ENCODE results near the gene ST6GAL1.
"Not testable (repeated sequence)": the region's sequence is repeated elsewhere in the genome, so short reads cannot be mapped to it uniquely, and the experiment has no call there.

Gene ST6GAL1

GRCh38 chr3:186994000-186994955 is 64.0 kb downstream of the ST6GAL1 start:
- DNase-seq (ENCODE audit: low spot score): no peak

- no peak for DNase-seq (ENCODE audit: low spot score)
Measured at GRCh38 chr3:186996356-186996755, 66.0 kb downstream of the ST6GAL1 start.

- no peak for DNase-seq (ENCODE audit: low spot score)
Measured at GRCh38 chr3:186997061-186997460, 66.7 kb downstream of the ST6GAL1 start.

- no peak for DNase-seq (ENCODE audit: low spot score)
Measured at GRCh38 chr3:186997473-186997939, 67.2 kb downstream of the ST6GAL1 start.

GRCh38 chr3:186998937-186999368 is 68.6 kb downstream of the ST6GAL1 start:
- DNase-seq (ENCODE audit: low spot score): no peak

GRCh38 chr3:187000711-187001151 is 70.4 kb downstream of the ST6GAL1 start:
- no peak for DNase-seq (ENCODE audit: low spot score)

GRCh38 chr3:187002915-187003314 is 72.6 kb downstream of the ST6GAL1 start:
- DNase-seq (ENCODE audit: low spot score): no peak

GRCh38 chr3:187005827-187006481 is 75.6 kb downstream of the ST6GAL1 start:
- DNase-seq (ENCODE audit: low spot score): peak; percentile 29

GRCh38 chr3:187006864-187007630 is 76.7 kb downstream of the ST6GAL1 start:
- peak; percentile 46 for DNase-seq (ENCODE audit: low spot score)

- DNase-seq (ENCODE audit: low spot score): not testable (repeated sequence)
Measured at GRCh38 chr3:187010382-187010781, 80.1 kb downstream of the ST6GAL1 start.

GRCh38 chr3:187011915-187012314 is 81.6 kb downstream of the ST6GAL1 start:
- no peak for DNase-seq (ENCODE audit: low spot score)

GRCh38 chr3:187012609-187013051 is 82.3 kb downstream of the ST6GAL1 start:
- DNase-seq (ENCODE audit: low spot score): peak; percentile 54

GRCh38 chr3:187013159-187013716 is 82.9 kb downstream of the ST6GAL1 start:
- no peak for DNase-seq (ENCODE audit: low spot score)

- no peak for DNase-seq (ENCODE audit: low spot score)
Measured at GRCh38 chr3:187014417-187014864, 84.1 kb downstream of the ST6GAL1 start.

GRCh38 chr3:187015903-187016638 is 85.7 kb downstream of the ST6GAL1 start:
- no peak for DNase-seq (ENCODE audit: low spot score)

GRCh38 chr3:187016639-187017345 is 86.5 kb downstream of the ST6GAL1 start:
- DNase-seq (ENCODE audit: low spot score): no peak

GRCh38 chr3:187017511-187018230 is 87.3 kb downstream of the ST6GAL1 start:
- DNase-seq (ENCODE audit: low spot score): no peak

- no peak for DNase-seq (ENCODE audit: low spot score)
Measured at GRCh38 chr3:187019542-187020072, 89.3 kb downstream of the ST6GAL1 start.

- peak; percentile 51 for DNase-seq (ENCODE audit: low spot score)
Measured at GRCh38 chr3:187020376-187020775, 90.0 kb downstream of the ST6GAL1 start.
